ENCODE measurements around the gene HEPHL1.

- no peak for TF ChIP-seq CTCF (IDR thresholded peaks at IDR 0.05)
- no peak for TF ChIP-seq POLR2AphosphoS5 (IDR thresholded peaks at IDR 0.05)
These were observed 69.9 kb downstream of the HEPHL1 start for GRCh38 chr11:94091091-94091490.

Data from breast epithelium (tissue), 3 donors.